Epithelial cell of umbilical artery (primary cell): ENCODE data around the gene RELA. TPM values are rescaled to one million over a fixed set of nuclear protein-coding genes. Genes with fewer than 3 reads are reported as not detected.

Experiments used
- total RNA-seq: library from RNA; depleted of rRNA; stranded (reverse); fragments of >200 nt; gene quantifications from 2 replicates; pipeline ENCODE4 v1.2.3, GENCODE V29; 2014

Gene RELA
- total RNA-seq: 12.7 and 14.7 TPM in 2 replicates

GRCh38 chr11:65662799-65663638 lies at the start of gene RELA:
TSS of gene RELA (minus strand) at chr11:65662916. CDS start at chr11:65662832, 84 bp downstream.

GRCh38 chr11:65711785-65712632 lies 49.3 kb upstream of the RELA start, which contains the start of gene KAT5:
TSS of gene KAT5 (plus strand) at chr11:65712252. CDS start at chr11:65712268, 16 bp downstream.

GRCh38 chr11:65637794-65638419 lies 24.8 kb downstream of the RELA start, which contains the start of gene SIPA1:
TSS of gene SIPA1 (plus strand) at chr11:65638101. CDS start at chr11:65640922, 2,821 bp downstream.

GRCh38 chr11:65615229-65615949 lies 47.3 kb downstream of the RELA start, which contains the start of gene PCNX3:
TSS of gene PCNX3 (plus strand) at chr11:65615776. CDS start at chr11:65616312, 536 bp downstream.

Other genes with a start within 250 kb of the RELA start
- 38.3 and 118 TPM in 2 replicates for gene NEAT1, start 240.1 kb downstream of the RELA start, total RNA-seq
- gene MALAT1, start 163.9 kb downstream of the RELA start, total RNA-seq: 2,721 and 4,758 TPM in 2 replicates
- 56.5 and 59.1 TPM in 2 replicates for gene SCYL1, start 137.8 kb downstream of the RELA start, total RNA-seq
- 15.2 and 23.4 TPM in 2 replicates for gene LTBP3, start 104.6 kb downstream of the RELA start, total RNA-seq
- gene ZNRD2, start 92.4 kb downstream of the RELA start, total RNA-seq: 37.5 and 92.2 TPM in 2 replicates
- 15.9 and 19.8 TPM in 2 replicates for gene FAM89B, start 90.4 kb downstream of the RELA start, total RNA-seq
- 31.2 and 39.0 TPM in 2 replicates for gene EHBP1L1, start 86.9 kb downstream of the RELA start, total RNA-seq
- not detected in 2 replicates for gene KCNK7, start 67.1 kb downstream of the RELA start, total RNA-seq
- gene MAP3K11, start 48.7 kb downstream of the RELA start, total RNA-seq: 55.2 and 72.0 TPM in 2 replicates
- gene PCNX3, start 47.1 kb downstream of the RELA start, total RNA-seq: 11.2 and 11.7 TPM in 2 replicates
- 38.7 and 42.1 TPM in 2 replicates for gene SIPA1, start 24.8 kb downstream of the RELA start, total RNA-seq
- 31.8 and 35.4 TPM in 2 replicates for gene KAT5, start 49.3 kb upstream of the RELA start, total RNA-seq
- 77.0 and 111 TPM in 2 replicates for gene RNASEH2C, start 57.9 kb upstream of the RELA start, total RNA-seq
- gene AP5B1, start 118.1 kb upstream of the RELA start, total RNA-seq: 6.8 and 8.1 TPM in 2 replicates
- gene OVOL1, start 124.1 kb upstream of the RELA start, total RNA-seq: not detected in 2 replicates
- 1.9 TPM in 1 of 2 replicates, not detected in the other for gene SNX32, start 171.0 kb upstream of the RELA start, total RNA-seq
- 1,095 and 1,455 TPM in 2 replicates for gene CFL1, start 195.3 kb upstream of the RELA start, total RNA-seq
- gene MUS81, start 197.5 kb upstream of the RELA start, total RNA-seq: 47.4 and 53.3 TPM in 2 replicates
- gene EFEMP2, start 209.9 kb upstream of the RELA start, total RNA-seq: 15.3 and 20.5 TPM in 2 replicates
- not detected in 2 replicates for gene CTSW, start 216.9 kb upstream of the RELA start, total RNA-seq
- gene FIBP, start 225.6 kb upstream of the RELA start, total RNA-seq: 133 and 257 TPM in 2 replicates
- gene CCDC85B, start 227.8 kb upstream of the RELA start, total RNA-seq: 195 and 218 TPM in 2 replicates
- 12.7 and 20.2 TPM in 2 replicates for gene FOSL1, start 237.5 kb upstream of the RELA start, total RNA-seq